IMR-90 (cell line): ENCODE measurements around the gene MPP2. TPM values are rescaled to one million over a fixed set of nuclear protein-coding genes. Genes with fewer than 3 reads are reported as not detected.

Experiments
- ATAC-seq: fragments of 200-7000 bp; cut with Tn5 transposase; 2 replicates; pipeline ENCODE4 v1.9.1; 2020; ENCODE audit warnings: low read depth, mild to moderate bottlenecking, moderate library complexity
- BruUV-seq: library from RNA; stranded (reverse); fragments of 400-500 nt; replicated peaks from 2 replicates; lab custom pipeline; 2021; lab: Mats Ljungman, UMichigan
- CTCF ChIA-PET: fragments of 300-600 bp; formaldehyde crosslinking; extraction: SDS; loops from one replicate; lab custom pipeline; 2021; ENCODE audit warnings: antibody characterized with exemption; lab: Yijun Ruan, JAX
- POLR2A ChIA-PET: fragments of 300-600 bp; sonication (Branson Sonifier 250); formaldehyde crosslinking; loops from one replicate; lab custom pipeline; 2022; ENCODE audit warnings: antibody characterized with exemption; ENCODE audit not compliant: unreplicated experiment; lab: Charles Lee
- DNase-seq: peaks from one replicate; pipeline ENCODE4 v3.0.0; 2013
- H2AFZ ChIP-seq: replicated peaks from 2 replicates; pipeline ENCODE3; 2013; ENCODE audit warnings: low read length, mild to moderate bottlenecking; ENCODE audit not compliant: poor library complexity
- H2AK5ac ChIP-seq: 2 replicates; pipeline ENCODE4 v1.6.1; 2013; ENCODE audit warnings: low read depth, low read length, inconsistent platforms
- H2AK9ac ChIP-seq: replicated peaks from 2 replicates; pipeline ENCODE3; 2013; ENCODE audit warnings: mild to moderate bottlenecking, low read depth, low read length, moderate library complexity; ENCODE audit not compliant: poor library complexity
- H2BK120ac ChIP-seq: 2 replicates; pipeline ENCODE4 v1.6.1; 2013; ENCODE audit warnings: low read depth, low read length, inconsistent platforms
- H2BK15ac ChIP-seq: 3 replicates; pipeline ENCODE4 v1.6.1; 2013; ENCODE audit warnings: low read depth, low read length, inconsistent platforms
- H2BK20ac ChIP-seq: 2 replicates; pipeline ENCODE4 v1.6.1; 2013; ENCODE audit warnings: low read depth, mild to moderate bottlenecking, inconsistent platforms, low read length, moderate library complexity
- H2BK5ac ChIP-seq: 2 replicates; pipeline ENCODE4 v1.6.1; 2013; ENCODE audit warnings: mild to moderate bottlenecking, low read depth, low read length, inconsistent platforms; ENCODE audit not compliant: poor library complexity, severe bottlenecking
- H3K14ac ChIP-seq: replicated peaks from 2 replicates; pipeline ENCODE4 v1.6.1; 2013; ENCODE audit warnings: low read depth, low read length, inconsistent platforms
- H3K18ac ChIP-seq: 2 replicates; pipeline ENCODE4 v1.6.1; 2013; ENCODE audit warnings: low read depth, low read length, control low read depth
- H3K23ac ChIP-seq: 2 replicates; pipeline ENCODE4 v1.6.1; 2013; ENCODE audit warnings: low read depth, low read length, inconsistent platforms
- H3K27ac ChIP-seq: 2 replicates; pipeline ENCODE4 v1.5.1; 2013; ENCODE audit warnings: mild to moderate bottlenecking, control low read depth, low read length; ENCODE audit not compliant: insufficient read depth
- H3K27me3 ChIP-seq: 2 replicates; pipeline ENCODE4 v1.6.1; 2013; ENCODE audit warnings: low read length; ENCODE audit not compliant: control insufficient read depth, insufficient read depth
- H3K36me3 ChIP-seq: 2 replicates; pipeline ENCODE4 v1.6.1; 2013; ENCODE audit warnings: low read length, mixed read lengths; ENCODE audit not compliant: control insufficient read depth, insufficient read depth
- H3K4ac ChIP-seq: 2 replicates; pipeline ENCODE4 v1.6.1; 2013; ENCODE audit warnings: low read depth, low read length, inconsistent platforms
- H3K4me1 ChIP-seq: 2 replicates; pipeline ENCODE4 v1.6.1; 2013; ENCODE audit warnings: low read length, mixed read lengths; ENCODE audit not compliant: control insufficient read depth, insufficient read depth
- H3K4me2 ChIP-seq: 2 replicates; pipeline ENCODE4 v1.6.1; 2013; ENCODE audit warnings: low read depth, mild to moderate bottlenecking, control low read depth, low read length, moderate library complexity
- H3K4me3 ChIP-seq: 2 replicates; pipeline ENCODE4 v1.5.1; 2013; ENCODE audit warnings: low read depth, mild to moderate bottlenecking, control low read depth, low read length, moderate library complexity; ENCODE audit not compliant: insufficient read depth
- H3K56ac ChIP-seq: 2 replicates; pipeline ENCODE4 v1.6.1; 2013; ENCODE audit warnings: low read length, inconsistent platforms; ENCODE audit not compliant: insufficient read depth; ENCODE audit errors: extremely low read depth
- H3K79me1 ChIP-seq, 2 experiments: 2 replicates each; pipeline ENCODE4 v1.6.1; 2013; ENCODE audit warnings: low read length in 2 of 2, inconsistent platforms in 1 of 2, low read depth in 1 of 2
- H3K9ac ChIP-seq: 2 replicates; pipeline ENCODE4 v1.6.1; 2013; ENCODE audit warnings: low read depth, low read length, control low read depth
- H3K9me1 ChIP-seq: 2 replicates; pipeline ENCODE4 v1.6.1; 2013; ENCODE audit warnings: low read length, inconsistent platforms; ENCODE audit not compliant: insufficient read depth
- H3K9me3 ChIP-seq: 2 replicates; pipeline ENCODE4 v1.6.1; 2013; ENCODE audit warnings: low read length; ENCODE audit not compliant: control insufficient read depth, insufficient read depth
- H4K20me1 ChIP-seq: 2 replicates; pipeline ENCODE4 v1.6.1; 2013; ENCODE audit warnings: low read length, inconsistent platforms; ENCODE audit not compliant: insufficient read depth
- H4K5ac ChIP-seq: 2 replicates; pipeline ENCODE4 v1.6.1; 2013; ENCODE audit warnings: mild to moderate bottlenecking, low read depth, low read length, control low read depth
- H4K8ac ChIP-seq, 2 experiments: 2 replicates each; pipeline ENCODE4 v1.6.1; 2013; ENCODE audit warnings: low read depth in 2 of 2, low read length in 2 of 2, control low read depth in 1 of 2, inconsistent platforms in 1 of 2
- H4K91ac ChIP-seq: 2 replicates; pipeline ENCODE4 v1.6.1; 2013; ENCODE audit warnings: low read depth, low read length, inconsistent platforms; ENCODE audit not compliant: insufficient read depth
- BHLHE40 ChIP-seq: fragments of 150-350 bp; IDR thresholded peaks from 2 replicates; pipeline ENCODE4 v1.6.1; 2016; ENCODE audit warnings: mild to moderate bottlenecking, low read depth, low read length
- CEBPB ChIP-seq: IDR thresholded peaks from 2 replicates; pipeline ENCODE4 v1.6.1; 2012; ENCODE audit warnings: low read depth, low read length, improper control_type of control experiment
- CHD1 ChIP-seq: IDR thresholded peaks from 2 replicates; pipeline ENCODE4 v1.6.1; 2012; ENCODE audit warnings: low read depth, low read length, improper control_type of control experiment
- FOS ChIP-seq: fragments of 150-350 bp; IDR thresholded peaks from 2 replicates; pipeline ENCODE4 v1.6.1; 2016; ENCODE audit warnings: low read depth, low read length
- MAFK ChIP-seq: IDR thresholded peaks from 2 replicates; pipeline ENCODE4 v1.6.1; 2012; ENCODE audit warnings: low read depth, low read length, improper control_type of control experiment
- MAZ ChIP-seq: IDR thresholded peaks from 2 replicates; pipeline ENCODE4 v1.6.1; 2012; ENCODE audit warnings: low read depth, mild to moderate bottlenecking, low read length, improper control_type of control experiment, moderate library complexity, borderline replicate concordance
- MXI1 ChIP-seq: IDR thresholded peaks from 2 replicates; pipeline ENCODE4 v1.6.1; 2012; ENCODE audit warnings: low read depth, mild to moderate bottlenecking, low read length, moderate library complexity, borderline replicate concordance
- NFE2L2 ChIP-seq: fragments of 150-350 bp; IDR thresholded peaks from 2 replicates; pipeline ENCODE4 v1.6.1; 2016; ENCODE audit warnings: low read depth, mild to moderate bottlenecking, low read length
- POLR2A ChIP-seq: IDR thresholded peaks from 2 replicates; pipeline ENCODE4 v1.6.1; 2012; ENCODE audit warnings: mild to moderate bottlenecking, low read depth, low read length
- RAD21 ChIP-seq: IDR thresholded peaks from 2 replicates; pipeline ENCODE4 v1.6.1; 2012; ENCODE audit warnings: low read length, improper control_type of control experiment
- RCOR1 ChIP-seq: IDR thresholded peaks from 2 replicates; pipeline ENCODE4 v1.6.1; 2012; ENCODE audit warnings: mild to moderate bottlenecking, low read length, improper control_type of control experiment; ENCODE audit not compliant: insufficient replicate concordance
- RFX5 ChIP-seq: IDR thresholded peaks from 2 replicates; pipeline ENCODE4 v1.8.0; 2012; ENCODE audit warnings: low read depth, mild to moderate bottlenecking, low read length, moderate library complexity
- SMC3 ChIP-seq: fragments of 150-350 bp; IDR thresholded peaks from 2 replicates; pipeline ENCODE4 v1.6.1; 2016; ENCODE audit warnings: low read depth, mild to moderate bottlenecking, antibody characterized with exemption, low read length, moderate library complexity
- WGBS, 2 experiments: methylation state at CpG; one replicate each; pipeline versions ENCODE4 v1.1.5 to v1.1.7; 2013; ENCODE audit warnings: missing lambda C conversion rate in 2 of 2; ENCODE audit not compliant: insufficient read length in 1 of 2; ENCODE audit errors: extremely low coverage in 2 of 2; 5-methylcytosine and 5-hydroxymethylcytosine counted together
- dilution Hi-C: fragments of 300-500 bp; cut with HindIII; formaldehyde crosslinking; loops from one replicate; pipeline ENCODE4 v1.14.3; 2018; ENCODE audit warnings: low sequenced_read_pairs; ENCODE audit not compliant: unreplicated experiment
- in situ Hi-C: fragments of 300-500 bp; cut with MboI; formaldehyde crosslinking; loops from 3 replicates; pipeline ENCODE4 v1.14.3; 2019; ENCODE audit warnings: low sequenced_read_pairs, inconsistent platforms, mixed read lengths
- intact Hi-C: fragments of 100-400 bp; cut with micrococcal nuclease; formaldehyde crosslinking; loops from 2 replicates; pipeline ENCODE4 v1.10.0; 2022
- polyA plus RNA-seq, 3 experiments: library from polyadenylated mRNA; depleted of rRNA; stranded (reverse); fragments of >200 nt; gene quantifications; 2 replicates each; pipeline ENCODE4 v1.2.3, GENCODE V29; 2012; ENCODE audit warnings: low replicate concordance in 1 of 3
- total RNA-seq: library from RNA; depleted of rRNA; stranded (reverse); fragments of >200 nt; gene quantifications from 2 replicates; pipeline ENCODE4 v1.2.3, GENCODE V29; 2012
- TF ChIP-seq, protein P1 (sequence below): conservative IDR thresholded peaks from 2 replicates; pipeline ENCODE4 v1.5.1; 2012; ENCODE audit warnings: mild to moderate bottlenecking, low read depth, low read length, improper control_type of control experiment
- TF ChIP-seq, protein P2 (sequence below): fragments of 150-350 bp; IDR thresholded peaks from 2 replicates; pipeline ENCODE4 v1.6.1; 2017; ENCODE audit warnings: mild to moderate bottlenecking, antibody characterized with exemption, low read length, low read depth
- TF ChIP-seq, protein P3 (sequence below): fragments of 150-350 bp; IDR thresholded peaks from 2 replicates; pipeline ENCODE4 v1.6.1; 2016; ENCODE audit warnings: low read depth, mild to moderate bottlenecking, low read length, moderate library complexity, borderline replicate concordance

Gene MPP2
- total and polyA plus RNA-seq, 2 of the 4 experiments (the other 2 are of a cell fraction), result 3.2 to 3.8 TPM

DNA sequence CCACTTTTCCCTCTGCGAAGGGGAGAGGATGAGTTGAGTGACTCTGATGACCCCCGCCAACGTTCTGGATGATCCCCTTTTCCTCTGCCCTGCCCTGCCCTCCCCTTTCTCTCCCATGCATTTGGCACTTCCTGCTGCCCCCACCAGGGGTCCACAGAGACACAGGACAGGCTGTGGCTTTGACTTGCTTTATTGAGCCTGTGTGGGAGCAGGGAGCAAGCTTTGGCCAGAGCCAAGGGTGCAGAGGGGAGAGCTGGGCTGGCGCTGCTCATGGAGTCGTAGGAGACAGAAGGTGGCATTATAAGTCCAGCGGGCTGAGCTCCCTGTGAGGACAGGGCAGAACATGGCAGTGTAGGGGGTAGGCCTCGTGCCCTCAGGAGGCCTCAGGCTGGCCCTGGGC lies 33.3 kb upstream of the MPP2 start:
- Histone ChIP-seq H2BK15ac (no peak overlapping the region), H3K23ac (no peak overlapping the region), H4K5ac (no peak overlapping the region), H3K18ac (no peak overlapping the region), H2AK5ac (no peak overlapping the region), H3K36me3 (no peaks in the 10 kb centered on the region), H3K4me1 (no peaks in the 10 kb centered on the region; the same call in 1 of the 2 replicates), H3K4ac (no peak overlapping the region), H3K79me1 (no peaks in the 10 kb centered on the region), H3K27ac (no peak overlapping the region), H3K56ac (no peak overlapping the region), H4K8ac (no peak overlapping the region), H3K9ac (no peak overlapping the region), H2AFZ (no peak overlapping the region), H4K20me1 (no peaks in the 10 kb centered on the region; the same call in 1 of the 2 replicates), H2BK5ac (no peak overlapping the region), H3K27me3 (peaks cover 36% of the 10 kb centered on the region), H3K9me1 (no peaks in the 10 kb centered on the region; the same call in 1 of the 2 replicates), H2AK9ac (no peak overlapping the region), H3K4me3 (no peak overlapping the region), H3K4me2 (no peak overlapping the region), H3K9me3 (no peaks in the 10 kb centered on the region), H2BK120ac (no peak overlapping the region), H2BK20ac (no peak overlapping the region), H4K91ac (no peak overlapping the region), H3K14ac (no peak overlapping the region)
- peak; percentile 35 for DNase-seq
- intact Hi-C loops (loop anchor here (5.0 kb wide), 1 partner anchor 63 kb away; no protein-coding TSS in a partner anchor), in situ Hi-C loops (loop anchor here (5.0 to 10.0 kb wide), 2 partner anchors 62 to 224 kb away; partner anchors contain the start of gene NAGS), dilution Hi-C loops (no loop called here)
- POLR2A ChIA-PET, result no interaction called here
- TF ChIP-seq RCOR1 (no peak), FOS (no peak), POLR2A (no peak), SMC3 (peak; percentile 68), RAD21 (peak; percentile 63), MAFK (no peak), MAZ (no peak), CEBPB (no peak), RFX5 (no peak), BHLHE40 (no peak), NFE2L2 (no peak), CHD1 (no peak), MXI1 (no peak)
- TF ChIP-seq, protein P1, sequence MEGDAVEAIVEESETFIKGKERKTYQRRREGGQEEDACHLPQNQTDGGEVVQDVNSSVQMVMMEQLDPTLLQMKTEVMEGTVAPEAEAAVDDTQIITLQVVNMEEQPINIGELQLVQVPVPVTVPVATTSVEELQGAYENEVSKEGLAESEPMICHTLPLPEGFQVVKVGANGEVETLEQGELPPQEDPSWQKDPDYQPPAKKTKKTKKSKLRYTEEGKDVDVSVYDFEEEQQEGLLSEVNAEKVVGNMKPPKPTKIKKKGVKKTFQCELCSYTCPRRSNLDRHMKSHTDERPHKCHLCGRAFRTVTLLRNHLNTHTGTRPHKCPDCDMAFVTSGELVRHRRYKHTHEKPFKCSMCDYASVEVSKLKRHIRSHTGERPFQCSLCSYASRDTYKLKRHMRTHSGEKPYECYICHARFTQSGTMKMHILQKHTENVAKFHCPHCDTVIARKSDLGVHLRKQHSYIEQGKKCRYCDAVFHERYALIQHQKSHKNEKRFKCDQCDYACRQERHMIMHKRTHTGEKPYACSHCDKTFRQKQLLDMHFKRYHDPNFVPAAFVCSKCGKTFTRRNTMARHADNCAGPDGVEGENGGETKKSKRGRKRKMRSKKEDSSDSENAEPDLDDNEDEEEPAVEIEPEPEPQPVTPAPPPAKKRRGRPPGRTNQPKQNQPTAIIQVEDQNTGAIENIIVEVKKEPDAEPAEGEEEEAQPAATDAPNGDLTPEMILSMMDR, result peak; percentile 63
- TF ChIP-seq, protein P2, sequence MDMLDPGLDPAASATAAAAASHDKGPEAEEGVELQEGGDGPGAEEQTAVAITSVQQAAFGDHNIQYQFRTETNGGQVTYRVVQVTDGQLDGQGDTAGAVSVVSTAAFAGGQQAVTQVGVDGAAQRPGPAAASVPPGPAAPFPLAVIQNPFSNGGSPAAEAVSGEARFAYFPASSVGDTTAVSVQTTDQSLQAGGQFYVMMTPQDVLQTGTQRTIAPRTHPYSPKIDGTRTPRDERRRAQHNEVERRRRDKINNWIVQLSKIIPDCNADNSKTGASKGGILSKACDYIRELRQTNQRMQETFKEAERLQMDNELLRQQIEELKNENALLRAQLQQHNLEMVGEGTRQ, result no peak
- TF ChIP-seq, protein P3, sequence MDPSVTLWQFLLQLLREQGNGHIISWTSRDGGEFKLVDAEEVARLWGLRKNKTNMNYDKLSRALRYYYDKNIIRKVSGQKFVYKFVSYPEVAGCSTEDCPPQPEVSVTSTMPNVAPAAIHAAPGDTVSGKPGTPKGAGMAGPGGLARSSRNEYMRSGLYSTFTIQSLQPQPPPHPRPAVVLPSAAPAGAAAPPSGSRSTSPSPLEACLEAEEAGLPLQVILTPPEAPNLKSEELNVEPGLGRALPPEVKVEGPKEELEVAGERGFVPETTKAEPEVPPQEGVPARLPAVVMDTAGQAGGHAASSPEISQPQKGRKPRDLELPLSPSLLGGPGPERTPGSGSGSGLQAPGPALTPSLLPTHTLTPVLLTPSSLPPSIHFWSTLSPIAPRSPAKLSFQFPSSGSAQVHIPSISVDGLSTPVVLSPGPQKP, result no peak
- 60% methylated on average over 2 of the region's 7 CpGs; no CpG with 5 or more reads in 1 of the 2 experiments for WGBS, 2 experiments
- no TSS peak for BruUV-seq
- ATAC-seq, result peak; percentile 74
- CTCF ChIA-PET, result interaction anchor here (0.5 to 0.8 kb wide), 3 partner anchors 30 to 671 kb away, joined by 3 to 8 read pairs (median 4); no protein-coding TSS in a partner anchor
